NK-92 (cell line): ENCODE results near the gene C6orf52.
"Not testable (repeated sequence)": the region's sequence is repeated elsewhere in the genome, so short reads cannot be mapped to it uniquely, and the experiment has no call there.

ENCODE experiments used
- DNase-seq: peaks from one replicate; lab custom pipeline; 2025; ENCODE audit not compliant: unreplicated experiment; lab: John Stamatoyannopoulos, UW

C6orf52 gene

DNA sequence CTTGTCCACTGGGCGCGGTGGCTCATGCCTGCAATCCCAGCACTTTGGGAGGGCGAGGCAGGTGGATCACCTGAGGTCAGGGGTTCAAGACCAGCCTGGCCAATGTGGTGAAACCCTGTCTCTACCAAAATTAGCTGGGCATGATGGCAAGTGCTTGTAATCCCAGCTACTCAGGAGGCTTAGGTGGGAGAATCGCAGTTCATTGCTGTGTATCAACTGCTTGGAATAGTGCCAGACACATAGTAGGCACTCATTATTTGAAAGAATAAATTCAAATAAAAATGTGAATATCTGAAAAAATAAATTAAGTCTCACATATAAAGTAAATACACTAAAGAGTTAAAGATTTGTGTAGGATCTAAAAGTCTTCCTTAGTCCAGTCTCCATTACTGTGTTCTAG is 2.2 kb upstream of the C6orf52 start:
- no peak for DNase-seq

GRCh38 chr6:10695086-10695657 is 756 bp upstream of the C6orf52 start:
- no peak for DNase-seq

DNA sequence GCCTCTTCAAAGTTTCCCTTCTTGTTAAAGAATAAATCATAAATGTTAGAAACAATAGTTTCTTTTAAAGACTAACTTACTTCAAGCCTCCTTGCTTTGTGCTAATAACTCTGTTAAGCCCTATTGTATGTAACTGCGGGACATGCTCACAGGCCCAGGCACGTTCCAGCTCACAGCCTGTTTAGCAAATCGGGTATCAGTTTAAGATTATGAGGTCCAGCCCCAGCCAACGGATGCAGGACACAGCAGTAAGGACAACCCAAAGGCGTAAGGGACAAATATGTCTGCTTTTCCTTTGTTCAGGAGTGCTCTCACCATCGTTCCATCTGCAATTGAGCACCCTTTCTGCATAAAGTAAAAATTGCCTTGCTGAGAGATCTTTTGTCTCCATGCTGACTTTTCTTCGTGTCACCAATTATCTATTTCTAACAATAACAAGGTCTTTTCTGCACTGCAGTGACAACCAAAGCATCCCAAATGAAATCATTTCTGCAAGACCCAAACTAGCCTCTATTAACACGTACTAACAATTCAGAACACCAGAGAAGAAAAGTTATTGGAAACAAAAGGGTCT is 1.4 kb downstream of the C6orf52 start:
- DNase-seq = no peak

DNA sequence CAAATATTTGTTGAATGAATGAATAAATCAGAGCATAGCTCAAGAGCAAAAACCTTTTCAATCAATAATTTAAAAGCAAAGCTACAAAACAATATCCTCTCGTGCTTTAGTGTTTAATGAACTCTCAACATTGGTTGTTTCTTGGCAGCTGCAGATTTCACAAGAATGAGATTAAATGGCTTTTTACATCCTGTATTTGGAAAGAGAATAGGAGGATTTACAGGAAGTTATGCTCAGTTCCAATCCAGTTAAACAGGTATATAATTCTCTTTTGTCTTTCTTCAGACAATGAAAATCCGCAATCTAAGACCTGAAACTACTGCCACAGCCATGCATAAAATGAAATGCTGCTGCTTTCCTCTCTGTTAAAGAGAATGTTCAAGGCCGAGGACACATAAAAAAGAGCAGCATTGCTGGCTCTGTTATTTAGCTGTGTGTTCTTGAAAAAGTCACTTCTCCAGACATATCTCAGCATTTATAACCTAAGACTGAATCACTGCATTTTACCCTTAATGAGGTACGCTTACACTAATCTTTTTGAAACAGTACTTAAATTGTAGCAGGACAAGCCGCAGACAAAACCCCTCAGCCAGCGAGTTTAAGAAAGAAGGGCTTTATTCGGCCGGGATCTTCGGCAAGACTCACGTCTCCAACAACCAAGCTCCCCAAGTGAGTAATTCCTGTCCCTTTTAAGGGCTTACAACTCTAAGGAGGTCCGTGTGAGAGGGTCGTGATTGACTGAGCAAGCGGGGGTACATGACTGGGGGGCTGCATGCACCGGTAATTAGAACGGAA is 3.6 kb downstream of the C6orf52 start:
- DNase-seq = no peak

GRCh38 chr6:10687582-10687981 is 6.8 kb downstream of the C6orf52 start:
- DNase-seq = no peak

DNA sequence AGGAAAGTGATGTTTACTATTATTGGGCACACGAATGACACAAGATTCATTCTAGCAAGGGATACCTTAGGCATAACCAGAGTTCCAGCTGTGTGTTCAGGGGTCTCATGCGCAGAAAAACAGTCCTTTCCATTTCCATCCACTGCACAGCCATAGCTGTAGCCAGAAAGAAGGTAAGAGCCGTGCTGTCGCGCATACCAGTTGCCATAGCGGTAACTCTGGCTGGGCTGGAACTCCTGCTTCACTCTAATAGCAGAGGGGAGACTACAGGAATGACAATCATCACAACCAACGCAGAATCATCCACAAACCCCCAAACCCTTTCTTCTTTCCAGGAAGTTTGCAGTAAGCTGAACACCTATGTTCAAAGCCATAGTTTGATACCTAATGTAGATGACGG is 7.5 kb downstream of the C6orf52 start:
- no peak for DNase-seq

- DNase-seq = no peak
Measured at GRCh38 chr6:10685092-10685915, 9.1 kb downstream of the C6orf52 start.

DNA sequence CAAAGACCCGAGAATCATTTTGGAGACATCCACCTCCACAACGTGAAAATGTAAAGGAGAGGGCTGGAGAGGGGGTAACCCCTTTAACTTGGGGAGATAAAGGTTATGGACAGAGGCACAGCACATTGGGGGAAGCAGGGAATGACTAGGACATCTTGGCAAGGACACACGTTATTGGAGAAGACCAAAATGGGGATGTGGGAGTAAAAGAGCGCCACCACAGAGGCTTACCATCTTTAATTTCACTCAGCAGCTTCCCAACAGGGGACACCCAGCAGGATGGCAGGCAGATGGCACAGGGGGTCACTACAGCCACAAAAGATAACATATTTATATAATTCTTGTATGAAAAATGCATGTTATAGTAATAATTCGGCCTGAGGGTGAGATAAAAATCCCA is 9.8 kb downstream of the C6orf52 start:
- DNase-seq = no peak

DNA sequence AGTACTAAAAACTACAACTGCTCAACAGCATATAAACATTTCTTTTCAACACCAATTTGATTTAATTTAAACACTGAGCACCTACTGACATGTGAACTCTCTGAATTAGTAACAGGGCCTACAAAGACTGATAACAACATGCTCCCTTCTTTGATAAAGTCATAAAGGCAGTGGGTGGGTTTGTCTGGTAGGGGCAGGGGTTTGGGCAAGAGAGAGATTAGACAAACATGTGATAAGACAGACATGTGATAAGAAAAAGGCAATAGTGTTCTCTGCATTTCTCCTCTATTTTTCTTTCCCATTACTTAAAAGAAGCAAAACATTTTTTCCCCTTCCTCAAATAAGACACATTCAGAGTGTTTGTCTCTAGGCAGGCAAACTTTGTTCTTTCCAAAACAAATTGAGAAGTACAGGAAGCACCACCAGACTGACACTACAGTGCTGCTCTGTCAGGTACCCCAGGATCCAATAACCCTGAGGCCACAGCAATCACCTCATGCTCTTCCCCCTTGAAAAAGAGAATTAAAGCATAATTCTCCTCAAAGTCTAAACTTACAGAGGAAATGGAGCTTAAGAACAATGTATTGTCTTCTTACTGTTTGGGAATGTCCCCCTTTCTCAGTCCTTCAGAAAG is 11.9 kb downstream of the C6orf52 start:
- no peak for DNase-seq

- no peak for DNase-seq
Measured at GRCh38 chr6:10681795-10682194, 12.6 kb downstream of the C6orf52 start.

GRCh38 chr6:10678456-10678855 is 16.0 kb downstream of the C6orf52 start:
- DNase-seq = no peak

DNA sequence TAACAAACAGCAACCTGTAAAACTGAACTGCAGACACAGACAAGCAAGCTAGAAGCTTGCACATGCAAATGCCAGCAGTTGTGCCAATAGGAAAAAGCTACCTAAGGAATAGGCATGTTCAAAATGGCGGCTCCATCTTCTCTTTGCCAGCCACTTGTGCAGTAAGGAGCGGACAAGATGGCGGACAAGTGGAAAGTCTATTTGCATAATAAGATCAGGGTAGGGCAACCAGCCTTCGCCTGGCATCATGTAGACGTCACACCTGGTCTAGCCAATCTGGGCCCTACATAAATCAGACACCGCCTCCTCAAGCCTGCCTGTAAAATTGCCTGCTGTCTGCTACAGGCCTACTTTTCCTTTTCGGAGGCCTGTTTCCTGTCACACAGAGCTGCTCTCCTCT is 18.0 kb downstream of the C6orf52 start:
- DNase-seq = no peak

- DNase-seq = no peak
Measured at GRCh38 chr6:10668126-10668917, 26.1 kb downstream of the C6orf52 start.

DNA sequence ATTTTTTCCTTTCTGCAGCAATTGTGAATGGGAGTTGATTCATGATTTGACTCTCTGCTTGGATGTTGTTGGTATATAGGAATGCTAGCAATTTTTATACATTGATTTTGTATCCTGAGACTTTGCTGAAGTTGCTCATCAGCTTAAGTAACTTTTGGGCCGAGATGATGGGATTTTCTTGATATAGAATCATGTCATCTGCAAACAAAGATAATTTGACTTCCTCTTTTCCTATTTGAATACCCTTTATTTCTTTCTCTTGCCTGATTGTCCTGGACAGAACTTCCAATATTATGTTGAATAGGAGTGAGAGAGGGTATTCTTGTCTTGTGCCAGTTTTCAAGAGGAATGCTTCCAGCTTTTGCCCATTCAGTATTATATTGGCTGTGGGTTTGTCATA is 28.8 kb downstream of the C6orf52 start:
- not testable (repeated sequence) for DNase-seq

- no peak for DNase-seq
Measured at GRCh38 chr6:10662742-10663141, 31.7 kb downstream of the C6orf52 start.

- DNase-seq = no peak
Measured at GRCh38 chr6:10662207-10662606, 32.2 kb downstream of the C6orf52 start.

GRCh38 chr6:10660431-10661191 is 33.8 kb downstream of the C6orf52 start:
- DNase-seq = not testable (repeated sequence)

DNA sequence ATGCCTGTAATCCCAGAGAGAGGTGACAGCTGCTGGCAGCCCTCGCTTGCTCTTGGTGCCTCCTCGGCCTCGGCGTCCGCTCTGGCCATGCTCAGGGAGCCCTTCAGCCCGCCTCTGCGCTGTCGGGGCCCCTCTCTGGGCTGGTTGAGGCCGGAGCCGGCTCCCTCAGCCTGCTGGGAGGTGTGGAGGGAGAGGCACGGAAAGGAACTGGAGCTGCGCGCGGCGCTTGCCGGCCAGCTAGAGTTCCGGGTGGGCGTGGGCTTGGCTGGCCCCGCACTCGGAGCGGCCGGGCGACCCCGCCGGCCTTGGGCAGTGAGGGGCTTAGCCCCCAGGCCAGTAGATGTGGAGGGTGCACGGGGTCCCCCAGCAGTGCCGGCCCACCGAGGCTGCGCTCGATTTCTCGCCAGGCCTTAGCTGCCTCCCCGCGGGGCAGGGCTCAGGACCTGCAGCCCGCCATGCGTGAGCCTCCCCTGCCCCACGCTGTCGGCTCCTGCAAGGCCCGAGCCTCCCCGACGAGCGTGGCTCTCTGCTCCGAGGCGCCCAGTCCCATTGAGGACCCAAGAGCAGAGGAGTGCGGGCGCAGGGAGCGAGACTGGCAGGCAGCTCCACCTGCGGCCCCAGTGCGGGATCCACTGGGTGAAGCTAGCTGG is 34.6 kb downstream of the C6orf52 start:
- DNase-seq = no peak
